Activated T-cell treated with anti-CD3 and anti-CD28 coated beads, Interleukin-2, amount 50 U/mL, for 72 hours (primary cell): Measurements from ENCODE around the gene MTERF4. TPM values are rescaled to one million over a fixed set of nuclear protein-coding genes. Genes with fewer than 3 reads are reported as not detected.

Source experiments
- ATAC-seq, 2 donors: fragments of 150-1000 bp; cut with Tn5 transposase; replicated peaks in 1 of 2; 2 replicates each; pipeline ENCODE4 v1.10.0; 2021; ENCODE audit warnings: moderate library complexity in 2 of 2, mild to moderate bottlenecking in 1 of 2
- DNase-seq, 2 donors: peaks; one replicate each; pipeline ENCODE4 v3.0.0; 2021 to 2022; ENCODE audit warnings: mixed read lengths in 1 of 2
- H3K27ac Mint-ChIP-seq: one replicate; pipeline ENCODE4 v1.8.0; 2022; ENCODE audit warnings: mild to moderate bottlenecking, moderate library complexity, mixed read lengths
- H3K27me3 Mint-ChIP-seq: one replicate; pipeline ENCODE4 v1.8.0; 2022; ENCODE audit warnings: low read depth, mixed read lengths
- H3K36me3 Mint-ChIP-seq, 2 donors: one replicate each; pipeline ENCODE4 v1.8.0; 2022; ENCODE audit warnings: mixed read lengths in 2 of 2, mild to moderate bottlenecking in 1 of 2; ENCODE audit not compliant: insufficient read depth in 2 of 2
- H3K4me1 Mint-ChIP-seq: one replicate; pipeline ENCODE4 v1.8.0; 2022; ENCODE audit warnings: low read depth, mixed read lengths
- H3K4me3 Mint-ChIP-seq, 2 donors: one replicate each; pipeline ENCODE4 v1.8.0; 2022; ENCODE audit warnings: mild to moderate bottlenecking in 2 of 2, mixed read lengths in 2 of 2, moderate library complexity in 2 of 2
- H3K9me3 Mint-ChIP-seq, 2 donors: one replicate each; pipeline ENCODE4 v1.8.0; 2022; ENCODE audit warnings: mixed read lengths in 2 of 2
- total RNA-seq, 2 donors: library from RNA; stranded (reverse); gene quantifications; one replicate each; pipeline ENCODE4 v1.2.3, GENCODE V29; 2022

The MTERF4 gene
- total RNA-seq, 2 donors from 2014 or later: 48.7 to 53.7 TPM

- DNase-seq (no peak), ATAC-seq (no peak)
- Mint-ChIP-seq H3K4me3 (no peak overlapping the region), H3K9me3 (no peaks in the 10 kb centered on the region), H3K27me3 (no peaks in the 10 kb centered on the region), H3K36me3 (no peaks in the 10 kb centered on the region), H3K4me1 (no peaks in the 10 kb centered on the region), H3K27ac (no peak overlapping the region)
These were observed 52.1 kb downstream of the MTERF4 start for GRCh38 chr2:241049739-241050623.

DNA sequence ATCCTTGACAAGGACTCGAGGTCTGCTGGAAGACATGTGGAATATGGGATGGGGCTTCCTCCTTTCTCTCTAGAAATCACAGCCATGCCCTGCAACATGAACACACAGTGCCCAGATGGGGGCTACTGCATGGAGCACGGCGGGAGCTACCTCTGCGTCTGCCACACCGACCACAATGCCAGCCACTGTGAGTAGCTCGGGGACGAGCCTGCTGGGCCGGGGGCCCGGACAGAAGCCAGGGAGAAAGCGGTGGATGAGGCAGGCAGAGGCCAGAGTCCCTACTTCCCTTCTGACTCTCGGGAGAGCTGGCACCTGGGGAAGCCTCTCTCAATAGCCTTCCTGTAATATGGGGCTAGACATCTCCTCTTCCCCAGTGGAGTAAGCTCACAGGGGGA lies 53.1 kb downstream of the MTERF4 start:
- Mint-ChIP-seq H3K4me1 (no peaks in the 10 kb centered on the region), H3K27ac (no peak overlapping the region), H3K4me3 (no peak overlapping the region), H3K36me3 (peaks cover 0 to under 1% of the 10 kb centered on the region in 2 donors), H3K9me3 (no peaks in the 10 kb centered on the region), H3K27me3 (no peaks in the 10 kb centered on the region)
- ATAC-seq (no peak), DNase-seq (no peak)

DNA sequence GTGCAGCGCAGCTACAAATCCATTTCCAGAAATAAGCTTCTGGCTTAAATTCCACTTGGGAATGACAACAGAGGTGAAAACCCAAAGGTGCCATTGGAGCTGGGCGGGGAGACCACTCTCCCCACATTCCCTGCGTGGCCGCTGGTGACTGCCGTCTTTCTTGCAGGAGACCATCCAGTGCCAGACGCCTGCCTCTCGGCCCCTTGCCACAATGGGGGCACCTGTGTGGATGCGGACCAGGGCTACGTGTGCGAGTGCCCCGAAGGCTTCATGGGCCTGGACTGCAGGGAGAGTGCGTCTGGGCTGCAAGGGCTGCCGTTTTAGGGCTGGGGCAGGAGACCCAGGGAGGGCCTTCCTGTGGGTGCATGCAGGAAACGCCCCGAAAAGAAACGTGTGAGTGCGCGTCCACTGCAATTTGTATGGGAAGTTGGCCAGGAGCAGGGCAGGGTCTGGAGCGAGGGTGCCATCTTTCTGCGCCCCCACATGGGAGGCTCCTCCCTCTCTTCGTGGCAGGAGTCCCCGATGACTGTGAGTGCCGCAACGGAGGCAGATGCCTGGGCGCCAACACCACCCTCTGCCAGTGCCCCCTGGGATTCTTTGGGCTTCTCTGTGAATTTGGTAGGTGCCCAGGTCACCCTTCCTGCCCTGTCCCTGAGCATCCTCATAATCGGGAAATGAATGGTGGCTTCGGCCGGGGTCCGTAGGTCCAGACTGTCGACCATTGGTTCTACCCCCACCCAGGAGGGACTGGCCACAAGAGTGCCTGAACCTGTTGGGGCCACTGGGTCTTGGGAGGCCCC lies 53.7 kb downstream of the MTERF4 start:
- Mint-ChIP-seq H3K36me3 (peaks cover 0 to 3% of the 10 kb centered on the region in 2 donors), H3K4me1 (no peaks in the 10 kb centered on the region), H3K4me3 (no peak overlapping the region), H3K9me3 (no peaks in the 10 kb centered on the region), H3K27me3 (no peaks in the 10 kb centered on the region), H3K27ac (no peak overlapping the region)
- ATAC-seq (no peak), DNase-seq (no peak)

- no peaks in the 10 kb centered on the region for H3K27me3 Mint-ChIP-seq
- H3K36me3 Mint-ChIP-seq: peaks cover 0 to 3% of the 10 kb centered on the region in 2 donors
- no peak overlapping the region for H3K4me3 Mint-ChIP-seq
- no peak overlapping the region for H3K27ac Mint-ChIP-seq
- ATAC-seq (no peak), DNase-seq (no peak)
- no peaks in the 10 kb centered on the region for H3K9me3 Mint-ChIP-seq
- no peaks in the 10 kb centered on the region for H3K4me1 Mint-ChIP-seq
These were observed 54.7 kb downstream of the MTERF4 start for GRCh38 chr2:241047253-241048010.

Other genes with a start within 250 kb of the MTERF4 start
- gene AGXT, start 233.5 kb downstream of the MTERF4 start, total RNA-seq: not detected
- gene MAB21L4, start 206.1 kb downstream of the MTERF4 start, total RNA-seq: not detected
- not detected for gene CROCC2, start 196.0 kb downstream of the MTERF4 start, total RNA-seq
- 1 to 10 TPM in 1 of 2 donors, under 1 TPM in 1; 0.36 to 4.1 TPM for gene SNED1, start 103.7 kb downstream of the MTERF4 start, total RNA-seq
- gene PASK, start 47.2 kb upstream of the MTERF4 start, total RNA-seq: 100 to 1,000 TPM; 123 to 171 TPM
- 10 to 100 TPM; 89.1 to 97.8 TPM for gene PPP1R7, start 48.2 kb upstream of the MTERF4 start, total RNA-seq
- under 1 TPM; 0.72 to 0.90 TPM for gene ANO7, start 86.4 kb upstream of the MTERF4 start, total RNA-seq
- gene HDLBP, start 213.4 kb upstream of the MTERF4 start, total RNA-seq: 100 to 1,000 TPM; 272 to 283 TPM
- 100 to 1,000 TPM; 269 to 272 TPM for gene SEPTIN2, start 213.6 kb upstream of the MTERF4 start, total RNA-seq